Endodermal cell (in vitro differentiated cells): Measurements from ENCODE around the gene NGDN. TPM values are rescaled to one million over a fixed set of nuclear protein-coding genes. Genes with fewer than 3 reads are reported as not detected.

Experiments
- DNase-seq: peaks from one replicate; pipeline ENCODE4 v3.0.0-alpha.2; 2017
- H3K27ac ChIP-seq: 2 replicates; pipeline ENCODE4 v1.5.1; 2013; ENCODE audit warnings: mild to moderate bottlenecking, low read depth, low read length, moderate library complexity
- H3K27me3 ChIP-seq: 2 replicates; pipeline ENCODE4 v1.6.1; 2013; ENCODE audit warnings: mild to moderate bottlenecking, low read length, moderate library complexity; ENCODE audit not compliant: insufficient read depth, control insufficient read depth, poor library complexity, severe bottlenecking
- H3K36me3 ChIP-seq: 2 replicates; pipeline ENCODE4 v1.7.0; 2013; ENCODE audit warnings: mild to moderate bottlenecking, low read length, moderate library complexity; ENCODE audit not compliant: control insufficient read depth, insufficient read depth
- H3K4me1 ChIP-seq: one replicate; pipeline ENCODE4 v1.7.0; 2013; ENCODE audit warnings: low read length; ENCODE audit not compliant: control insufficient read depth, insufficient read depth
- H3K4me3 ChIP-seq: 2 replicates; pipeline ENCODE4 v1.5.1; 2013; ENCODE audit warnings: mild to moderate bottlenecking, low read length, moderate library complexity
- H3K9ac ChIP-seq: 2 replicates; pipeline ENCODE4 v1.6.1; 2013; ENCODE audit warnings: mild to moderate bottlenecking, low read length, moderate library complexity; ENCODE audit not compliant: poor library complexity, severe bottlenecking; ENCODE audit errors: extremely low read depth
- H3K9me3 ChIP-seq: 2 replicates; pipeline ENCODE4 v1.6.1; 2013; ENCODE audit warnings: mild to moderate bottlenecking, low read length, moderate library complexity; ENCODE audit not compliant: control insufficient read depth
- H3K27ac Mint-ChIP-seq: 2 replicates; pipeline ENCODE4 v1.8.0; 2020; ENCODE audit warnings: mixed read lengths
- H3K27me3 Mint-ChIP-seq: 2 replicates; pipeline ENCODE4 v1.8.0; 2021; ENCODE audit warnings: mild to moderate bottlenecking, mixed read lengths; ENCODE audit not compliant: insufficient read depth
- H3K36me3 Mint-ChIP-seq: 2 replicates; pipeline ENCODE4 v1.8.0; 2020; ENCODE audit warnings: low read depth, mixed read lengths
- H3K4me1 Mint-ChIP-seq: 2 replicates; pipeline ENCODE4 v1.8.0; 2020; ENCODE audit warnings: mixed read lengths
- H3K4me3 Mint-ChIP-seq: 2 replicates; pipeline ENCODE4 v1.8.0; 2020; ENCODE audit warnings: mild to moderate bottlenecking, moderate library complexity, mixed read lengths
- H3K9me3 Mint-ChIP-seq: 2 replicates; pipeline ENCODE4 v1.8.0; 2020; ENCODE audit warnings: mild to moderate bottlenecking, mixed read lengths
- WGBS, 2 experiments: methylation state at CpG; one replicate each; pipeline versions ENCODE4 v1.1.5 to v1.1.7; 2013; ENCODE audit warnings: missing lambda C conversion rate in 2 of 2, mixed read lengths in 1 of 2; ENCODE audit not compliant: insufficient coverage in 1 of 2, insufficient read length in 1 of 2; 5-methylcytosine and 5-hydroxymethylcytosine counted together
- total RNA-seq, 2 donors: library from RNA; stranded (reverse); fragmentation: NEBNext Ultra II Directional in 1 of 2; extraction: Animal tissue kit (Norgen Biotek cat#: 25700) in 1 of 2; gene quantifications; 2 replicates in 1 of 2; 3 replicates in 1 of 2; pipeline ENCODE4 v1.2.1, GENCODE V29; 2021
- TF ChIP-seq, protein P1 (sequence below): fragments of 200-600 bp; sonication (generic); conservative IDR thresholded peaks from 2 replicates; pipeline ENCODE4 v1.5.0; 2021; ENCODE audit warnings: antibody characterized with exemption, mild to moderate bottlenecking

Gene NGDN
- total RNA-seq, 2 donors from 2014 or later, result 43.2 to 45.3 TPM

DNA sequence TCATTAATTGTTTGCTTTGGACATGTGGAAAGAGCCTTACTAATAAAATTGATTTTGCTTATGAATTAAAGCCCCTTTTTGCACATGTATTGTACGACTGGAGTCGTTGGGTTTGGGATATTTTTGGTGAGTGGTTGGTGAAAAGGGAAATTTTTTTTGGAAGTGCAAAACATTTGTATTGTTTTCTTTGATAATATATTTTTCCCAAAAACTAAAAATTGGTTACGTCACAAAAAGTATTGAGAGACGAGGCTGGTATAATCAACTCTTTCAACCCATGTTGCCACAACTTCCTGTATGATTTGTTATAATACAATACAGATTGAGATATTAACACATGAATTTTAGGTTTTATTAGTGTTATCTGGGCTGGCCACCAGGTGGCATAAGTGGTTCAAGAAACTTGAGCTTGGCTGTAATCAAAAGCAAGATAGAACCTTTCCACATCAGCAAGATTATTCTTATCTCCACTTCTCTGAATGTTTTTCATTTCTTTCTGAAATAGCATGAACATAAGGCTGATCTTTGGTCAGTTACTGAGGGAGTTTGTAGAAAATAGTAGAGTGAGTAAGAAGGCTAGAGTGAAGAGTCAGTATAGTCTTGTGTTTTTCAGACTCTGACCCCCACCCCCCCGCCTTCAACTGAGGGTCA is 8.7 kb downstream of the NGDN start:
- no peaks in the 10 kb centered on the region for H3K9me3 ChIP-seq
- H3K9ac ChIP-seq, result no peak overlapping the region
- H3K36me3 Mint-ChIP-seq, result peaks cover 37% of the 10 kb centered on the region
- H3K27me3 Mint-ChIP-seq, result no peaks in the 10 kb centered on the region
- no peak overlapping the region for H3K27ac Mint-ChIP-seq
- H3K4me3 ChIP-seq, result no peak overlapping the region
- peaks cover 60% of the 10 kb centered on the region for H3K36me3 ChIP-seq
- 40 to 73% methylated on average over 1 to 3 of the region's 5 CpGs for WGBS, 2 experiments
- H3K9me3 Mint-ChIP-seq, result no peaks in the 10 kb centered on the region
- peaks cover 8% of the 10 kb centered on the region for H3K4me1 ChIP-seq
- peaks cover 10% of the 10 kb centered on the region for H3K4me1 Mint-ChIP-seq
- peak; percentile 72 for DNase-seq
- H3K4me3 Mint-ChIP-seq, result no peak overlapping the region
- TF ChIP-seq, protein P1, sequence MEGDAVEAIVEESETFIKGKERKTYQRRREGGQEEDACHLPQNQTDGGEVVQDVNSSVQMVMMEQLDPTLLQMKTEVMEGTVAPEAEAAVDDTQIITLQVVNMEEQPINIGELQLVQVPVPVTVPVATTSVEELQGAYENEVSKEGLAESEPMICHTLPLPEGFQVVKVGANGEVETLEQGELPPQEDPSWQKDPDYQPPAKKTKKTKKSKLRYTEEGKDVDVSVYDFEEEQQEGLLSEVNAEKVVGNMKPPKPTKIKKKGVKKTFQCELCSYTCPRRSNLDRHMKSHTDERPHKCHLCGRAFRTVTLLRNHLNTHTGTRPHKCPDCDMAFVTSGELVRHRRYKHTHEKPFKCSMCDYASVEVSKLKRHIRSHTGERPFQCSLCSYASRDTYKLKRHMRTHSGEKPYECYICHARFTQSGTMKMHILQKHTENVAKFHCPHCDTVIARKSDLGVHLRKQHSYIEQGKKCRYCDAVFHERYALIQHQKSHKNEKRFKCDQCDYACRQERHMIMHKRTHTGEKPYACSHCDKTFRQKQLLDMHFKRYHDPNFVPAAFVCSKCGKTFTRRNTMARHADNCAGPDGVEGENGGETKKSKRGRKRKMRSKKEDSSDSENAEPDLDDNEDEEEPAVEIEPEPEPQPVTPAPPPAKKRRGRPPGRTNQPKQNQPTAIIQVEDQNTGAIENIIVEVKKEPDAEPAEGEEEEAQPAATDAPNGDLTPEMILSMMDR, result peak; percentile 90
- H3K27ac ChIP-seq, result no peak overlapping the region
- H3K27me3 ChIP-seq, result no peaks in the 10 kb centered on the region

DNA sequence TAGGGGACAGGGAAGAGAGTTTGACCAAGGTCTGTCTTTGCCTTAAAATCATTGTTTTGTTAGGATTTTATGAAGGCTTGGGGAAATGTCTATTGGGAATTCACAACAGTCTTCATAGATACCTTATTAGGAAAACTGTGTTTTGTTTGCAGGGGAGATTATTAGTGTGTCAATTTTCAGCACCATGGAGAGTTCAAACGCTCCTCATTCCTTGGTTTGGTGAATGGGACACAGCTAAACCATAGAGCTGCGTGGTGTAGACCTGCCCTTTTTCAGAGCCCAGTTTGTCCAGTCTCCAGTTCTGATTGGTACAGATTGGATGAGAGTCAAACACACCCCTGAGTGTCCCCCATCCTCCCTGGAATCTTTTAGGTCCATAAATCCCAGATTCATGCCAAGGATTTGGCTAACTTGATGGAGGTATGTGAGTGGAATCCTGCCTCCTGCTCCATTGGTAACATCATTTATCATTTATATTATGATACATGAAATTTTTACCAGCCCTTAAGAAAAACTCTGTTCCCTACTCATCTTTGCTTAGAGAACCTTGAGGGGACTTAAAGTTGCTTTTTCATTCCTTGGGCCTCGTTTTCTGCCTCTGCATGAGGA is 12.0 kb downstream of the NGDN start:
- Mint-ChIP-seq H3K4me3 (no peak overlapping the region), H3K27me3 (no peaks in the 10 kb centered on the region), H3K9me3 (no peaks in the 10 kb centered on the region), H3K36me3 (peaks cover 13% of the 10 kb centered on the region), H3K27ac (no peak overlapping the region), H3K4me1 (peaks cover 28% of the 10 kb centered on the region)
- H3K27me3 ChIP-seq, result no peaks in the 10 kb centered on the region
- peaks cover 15% of the 10 kb centered on the region for H3K4me1 ChIP-seq
- peaks cover 36% of the 10 kb centered on the region for H3K36me3 ChIP-seq
- no peaks in the 10 kb centered on the region for H3K9me3 ChIP-seq
- H3K27ac ChIP-seq, result no peak overlapping the region
- TF ChIP-seq, protein P1, result no peak
- no peak overlapping the region for H3K4me3 ChIP-seq
- 64 to 73% methylated on average over 3 of the region's 3 CpGs for WGBS, 2 experiments
- DNase-seq, result peak; percentile 76
- no peak overlapping the region for H3K9ac ChIP-seq

DNA sequence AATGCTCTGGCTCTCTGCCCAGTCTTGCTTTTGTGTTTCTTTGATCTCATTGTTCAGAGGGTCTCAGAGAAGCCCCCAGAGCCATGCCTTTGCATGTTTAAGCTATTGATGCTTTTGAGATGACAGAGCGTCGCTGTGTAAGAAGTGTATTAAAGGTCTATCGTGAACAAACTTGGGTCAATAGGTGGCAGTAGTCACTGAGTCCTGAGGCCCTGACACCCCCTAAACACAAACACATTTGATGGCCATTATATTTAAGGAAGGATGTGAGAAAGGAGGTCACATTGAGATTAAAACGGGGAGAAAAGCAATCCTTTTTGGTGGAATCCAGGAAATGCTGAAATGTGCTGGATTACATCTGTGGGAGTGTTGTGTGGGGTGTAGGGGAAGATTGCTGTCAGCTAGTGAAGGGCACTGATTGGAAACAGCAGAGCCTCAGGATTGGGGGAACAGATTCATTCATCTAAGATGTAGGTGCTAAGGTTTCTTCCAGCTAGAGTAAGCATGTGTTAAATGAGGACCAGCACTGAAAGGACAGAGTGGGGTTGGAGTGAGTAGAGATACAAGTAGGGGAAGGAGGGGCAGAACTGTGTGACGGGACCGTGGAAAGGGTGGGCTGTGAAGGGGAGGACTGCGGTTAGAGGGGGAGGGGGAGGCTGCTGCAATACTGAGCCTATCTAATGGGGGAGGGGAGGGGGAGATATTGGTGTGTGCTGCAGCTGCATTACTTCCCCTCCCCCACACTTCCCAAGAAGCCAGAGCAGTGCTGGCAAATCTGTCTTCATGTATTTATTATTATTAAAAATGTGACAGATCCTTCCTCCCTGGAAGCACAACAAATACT is 12.7 kb downstream of the NGDN start:
- WGBS, 2 experiments, result 24 to 60% methylated on average over 3 to 7 of the region's 7 CpGs

More for the DNA sequence above, 12.7 kb downstream of the NGDN start:
- Mint-ChIP-seq H3K27me3 (no peaks in the 10 kb centered on the region), H3K4me3 (no peak overlapping the region), H3K36me3 (peaks cover 9% of the 10 kb centered on the region), H3K4me1 (peaks cover 35% of the 10 kb centered on the region), H3K27ac (no peak overlapping the region), H3K9me3 (no peaks in the 10 kb centered on the region)
- TF ChIP-seq, protein P1, result peak; percentile 58
- DNase-seq, result peak; percentile 45
- Histone ChIP-seq H3K9ac (no peak overlapping the region), H3K27me3 (no peaks in the 10 kb centered on the region), H3K4me3 (no peak overlapping the region), H3K27ac (peak overlapping the region; percentile 49), H3K4me1 (peaks cover 17% of the 10 kb centered on the region), H3K9me3 (no peaks in the 10 kb centered on the region), H3K36me3 (peaks cover 34% of the 10 kb centered on the region)
